CD4-positive, alpha-beta memory T cell (primary cell): ENCODE data around the gene PARP8. TPM values are rescaled to one million over a fixed set of nuclear protein-coding genes. Genes with fewer than 3 reads are reported as not detected.

ENCODE experiments used
- CTCF ChIA-PET: fragments of 350-600 bp; sonication (Branson Sonifier 250); formaldehyde crosslinking; loops from one replicate; lab custom pipeline; 2021; ENCODE audit warnings: inconsistent platforms; ENCODE audit not compliant: partially characterized antibody; lab: Charles Lee
- POLR2A ChIA-PET: fragments of 350-600 bp; sonication (Branson Sonifier 250); formaldehyde crosslinking; loops from one replicate; lab custom pipeline; 2021; ENCODE audit not compliant: partially characterized antibody; lab: Charles Lee
- DNase-seq, 5 donors: peaks; one replicate each; pipeline versions ENCODE4 v3.0.0 to v3.0.0-alpha.2; 2020 to 2022; ENCODE audit warnings: mixed read lengths in 1 of 5
- H3K27ac ChIP-seq: one replicate; pipeline ENCODE4 v1.7.0; 2013; ENCODE audit warnings: low read depth, low read length
- H3K27me3 ChIP-seq: 2 replicates; pipeline ENCODE4 v1.7.0; 2013; ENCODE audit warnings: mild to moderate bottlenecking, low read length, moderate library complexity; ENCODE audit not compliant: insufficient read depth
- H3K36me3 ChIP-seq: 2 replicates; pipeline ENCODE4 v1.7.0; 2013; ENCODE audit warnings: mild to moderate bottlenecking, low read length, moderate library complexity; ENCODE audit not compliant: insufficient read depth
- H3K4me1 ChIP-seq: 2 replicates; pipeline ENCODE4 v1.7.0; 2013; ENCODE audit warnings: mild to moderate bottlenecking, low read length, moderate library complexity; ENCODE audit not compliant: insufficient read depth
- H3K4me3 ChIP-seq, 2 donors: one replicate each; pipeline ENCODE4 v1.7.0; 2013; ENCODE audit warnings: low read length in 2 of 2, mild to moderate bottlenecking in 1 of 2
- H3K9me3 ChIP-seq, 2 donors: one replicate each; pipeline ENCODE4 v1.7.0; 2013; ENCODE audit warnings: low read length in 2 of 2, control low read depth in 1 of 2; ENCODE audit not compliant: control insufficient read depth in 1 of 2
- H3K27ac Mint-ChIP-seq, 7 donors: one replicate each; pipeline ENCODE4 v1.8.0; 2020 to 2021; ENCODE audit warnings: mixed read lengths in 7 of 7, mild to moderate bottlenecking in 6 of 7, inconsistent platforms in 3 of 7, moderate library complexity in 3 of 7
- H3K27me3 Mint-ChIP-seq, 2 donors: one replicate each; pipeline ENCODE4 v1.8.0; 2020 to 2021; ENCODE audit warnings: mixed read lengths in 2 of 2
- H3K36me3 Mint-ChIP-seq, 2 donors: one replicate each; pipeline ENCODE4 v1.8.0; 2020 to 2021; ENCODE audit warnings: mixed read lengths in 2 of 2, inconsistent platforms in 1 of 2, mild to moderate bottlenecking in 1 of 2
- H3K4me1 Mint-ChIP-seq, 4 donors: one replicate each; pipeline ENCODE4 v1.8.0; 2020 to 2021; ENCODE audit warnings: mixed read lengths in 4 of 4, mild to moderate bottlenecking in 1 of 4
- H3K4me3 Mint-ChIP-seq, 8 donors: one replicate each; pipeline ENCODE4 v1.8.0; 2020 to 2021; ENCODE audit warnings: mixed read lengths in 8 of 8, mild to moderate bottlenecking in 7 of 8, moderate library complexity in 6 of 8, inconsistent platforms in 3 of 8
- H3K9me3 Mint-ChIP-seq, 8 donors: one replicate each; pipeline ENCODE4 v1.8.0; 2020 to 2021; ENCODE audit warnings: mixed read lengths in 8 of 8, mild to moderate bottlenecking in 5 of 8, inconsistent platforms in 3 of 8, moderate library complexity in 1 of 8
- intact Hi-C: fragments of 100-400 bp; cut with micrococcal nuclease; formaldehyde crosslinking; loops from one replicate; pipeline ENCODE4 v1.15.1; 2023
- polyA plus RNA-seq, 2 donors: library from polyadenylated mRNA; unstranded; fragments of 300-500 nt; fragmentation: Illumina TruSeq; gene quantifications; one replicate each; pipeline ENCODE4 v1.2.3, GENCODE V29; 2021
- total RNA-seq, 2 experiments: library from RNA; stranded (reverse); gene quantifications; one replicate each; pipeline ENCODE4 v1.2.3, GENCODE V29; 2021

Gene PARP8
- total and polyA plus RNA-seq, 4 experiments from 2014 or later = 89.5 to 184 (median 136) TPM

- DNase-seq = no peak
- Histone ChIP-seq H3K9me3 (no peaks in the 10 kb centered on the region), H3K27me3 (no peaks in the 10 kb centered on the region), H3K27ac (no peak overlapping the region), H3K36me3 (no peaks in the 10 kb centered on the region), H3K4me1 (peaks cover 57% of the 10 kb centered on the region), H3K4me3 (no peak overlapping the region)
- CTCF ChIA-PET = no interaction called here
- peak overlapping the region in 2 of 7 donors; percentile 23 to 39 for H3K27ac Mint-ChIP-seq
- H3K4me1 Mint-ChIP-seq = peaks cover 49 to 79% (median 59%) of the 10 kb centered on the region in 4 donors
- H3K9me3 Mint-ChIP-seq = no peaks in the 10 kb centered on the region
- peaks cover 6 to 18% of the 10 kb centered on the region in 2 donors for H3K36me3 Mint-ChIP-seq
- H3K4me3 Mint-ChIP-seq = peak overlapping the region in 2 of 8 donors; percentile 26 to 63
- no peaks in the 10 kb centered on the region for H3K27me3 Mint-ChIP-seq
- POLR2A ChIA-PET = interaction anchor here (2.9 kb wide), 1 partner anchor 11 kb away, joined by 8 read pairs; no protein-coding TSS in a partner anchor
- intact Hi-C loops = loop anchor here (1.0 to 2.0 kb wide), 2 partner anchors 10 to 15 kb away; no protein-coding TSS in a partner anchor
These were observed 61.4 kb downstream of the PARP8 start for GRCh38 chr5:50727845-50728244.

- peak overlapping the region in 1 of 8 donors; percentile 24 for H3K4me3 Mint-ChIP-seq
- ChIA-PET CTCF (no interaction called here), POLR2A (interaction anchor here (0.9 to 2.9 kb wide), 2 partner anchors 9 to 17 kb away, joined by 4 to 8 read pairs; no protein-coding TSS in a partner anchor)
- H3K27ac Mint-ChIP-seq = peak overlapping the region in 4 of 7 donors; percentile 3 to 65 (median 38)
- H3K9me3 ChIP-seq = no peaks in the 10 kb centered on the region
- H3K4me1 ChIP-seq = peaks cover 60% of the 10 kb centered on the region
- no peaks in the 10 kb centered on the region for H3K27me3 ChIP-seq
- H3K4me3 ChIP-seq = no peak overlapping the region
- peaks cover 51 to 82% (median 67%) of the 10 kb centered on the region in 4 donors for H3K4me1 Mint-ChIP-seq
- intact Hi-C loops = no loop called here
- DNase-seq = no peak
- no peaks in the 10 kb centered on the region for H3K9me3 Mint-ChIP-seq
- no peaks in the 10 kb centered on the region for H3K36me3 ChIP-seq
- H3K27ac ChIP-seq = no peak overlapping the region
- H3K27me3 Mint-ChIP-seq = no peaks in the 10 kb centered on the region
- H3K36me3 Mint-ChIP-seq = peaks cover 6 to 16% of the 10 kb centered on the region in 2 donors
These were observed 63.9 kb downstream of the PARP8 start for GRCh38 chr5:50730336-50730735.

- H3K27ac ChIP-seq = no peak overlapping the region
- peaks cover 60% of the 10 kb centered on the region for H3K4me1 ChIP-seq
- Mint-ChIP-seq H3K9me3 (no peaks in the 10 kb centered on the region), H3K27me3 (no peaks in the 10 kb centered on the region), H3K4me3 (no peak overlapping the region), H3K27ac (no peak overlapping the region), H3K36me3 (peaks cover 6 to 17% of the 10 kb centered on the region in 2 donors), H3K4me1 (peaks cover 52 to 82% (median 66%) of the 10 kb centered on the region in 4 donors)
- intact Hi-C loops = no loop called here
- no peaks in the 10 kb centered on the region for H3K27me3 ChIP-seq
- CTCF ChIA-PET = no interaction called here
- no peaks in the 10 kb centered on the region for H3K9me3 ChIP-seq
- H3K4me3 ChIP-seq = no peak overlapping the region
- POLR2A ChIA-PET = no interaction called here
- DNase-seq = no peak
- H3K36me3 ChIP-seq = no peaks in the 10 kb centered on the region
These were observed 64.4 kb downstream of the PARP8 start for GRCh38 chr5:50730841-50731240.

- ChIA-PET CTCF (interaction anchor here (3.0 kb wide), 1 partner anchor 10 kb away, joined by 9 read pairs; no protein-coding TSS in a partner anchor), POLR2A (interaction anchor here (0.7 to 2.4 kb wide), 4 partner anchors 10 to 66 kb away, joined by 3 to 9 read pairs (median 3); no protein-coding TSS in a partner anchor)
- intact Hi-C loops = no loop called here
- H3K4me3 ChIP-seq = no peak overlapping the region
- H3K27ac ChIP-seq = no peak overlapping the region
- Mint-ChIP-seq H3K4me1 (peaks cover 42 to 78% (median 60%) of the 10 kb centered on the region in 4 donors), H3K36me3 (peaks cover 6 to 17% of the 10 kb centered on the region in 2 donors), H3K27me3 (no peaks in the 10 kb centered on the region), H3K4me3 (peak overlapping the region in 2 of 8 donors; percentile 12 to 17), H3K9me3 (no peaks in the 10 kb centered on the region), H3K27ac (peak overlapping the region in 4 of 7 donors; percentile 2 to 61 (median 28))
- H3K9me3 ChIP-seq = no peaks in the 10 kb centered on the region
- H3K4me1 ChIP-seq = peaks cover 58% of the 10 kb centered on the region
- DNase-seq = no peak
- H3K36me3 ChIP-seq = no peaks in the 10 kb centered on the region
- H3K27me3 ChIP-seq = no peaks in the 10 kb centered on the region
These were observed 67.3 kb downstream of the PARP8 start for GRCh38 chr5:50733741-50734140.

- H3K4me3 Mint-ChIP-seq = no peak overlapping the region
- Histone ChIP-seq H3K4me3 (no peak overlapping the region), H3K27ac (no peak overlapping the region), H3K27me3 (no peaks in the 10 kb centered on the region), H3K36me3 (no peaks in the 10 kb centered on the region), H3K4me1 (peaks cover 69% of the 10 kb centered on the region), H3K9me3 (no peaks in the 10 kb centered on the region)
- POLR2A ChIA-PET = interaction anchor here (1.0 to 2.6 kb wide), 5 partner anchors 10 to 299 kb away, joined by 4 to 11 read pairs (median 8); partner anchors contain the start of genes EMB and PARP8
- CTCF ChIA-PET = interaction anchor here (0.9 to 1.9 kb wide), 6 partner anchors 8 to 303 kb away, joined by 3 to 7 read pairs (median 4); no protein-coding TSS in a partner anchor
- peaks cover 0 to 3% (median 0%) of the 10 kb centered on the region in 8 donors for H3K9me3 Mint-ChIP-seq
- no peaks in the 10 kb centered on the region for H3K27me3 Mint-ChIP-seq
- H3K27ac Mint-ChIP-seq = peak overlapping the region in 5 of 7 donors; percentile 27 to 79 (median 62)
- H3K36me3 Mint-ChIP-seq = peaks cover 10 to 21% of the 10 kb centered on the region in 2 donors
- intact Hi-C loops = no loop called here
- no peak for DNase-seq
- H3K4me1 Mint-ChIP-seq = peaks cover 53 to 80% (median 67%) of the 10 kb centered on the region in 4 donors
These were observed 72.4 kb downstream of the PARP8 start for GRCh38 chr5:50738864-50739263.

- peak overlapping the region in 4 of 7 donors; percentile 2 to 73 (median 34) for H3K27ac Mint-ChIP-seq
- intact Hi-C loops = loop anchor here (10.0 kb wide), 1 partner anchor 46 kb away; no protein-coding TSS in a partner anchor
- DNase-seq = no peak
- peaks cover 0 to 3% (median 0%) of the 10 kb centered on the region in 8 donors for H3K9me3 Mint-ChIP-seq
- no peak overlapping the region for H3K4me3 Mint-ChIP-seq
- H3K36me3 Mint-ChIP-seq = peaks cover 10 to 22% of the 10 kb centered on the region in 2 donors
- CTCF ChIA-PET = interaction anchor here (0.6 to 4.0 kb wide), 3 partner anchors 11 to 296 kb away, joined by 3 to 16 read pairs (median 3); no protein-coding TSS in a partner anchor
- H3K27me3 Mint-ChIP-seq = no peaks in the 10 kb centered on the region
- H3K4me1 Mint-ChIP-seq = peaks cover 54 to 78% (median 65%) of the 10 kb centered on the region in 4 donors
- no peaks in the 10 kb centered on the region for H3K36me3 ChIP-seq
- POLR2A ChIA-PET = interaction anchor here (0.7 to 3.2 kb wide), 4 partner anchors 15 to 300 kb away, joined by 3 to 18 read pairs (median 4); partner anchors contain the start of gene EMB
- no peak overlapping the region for H3K27ac ChIP-seq
- no peaks in the 10 kb centered on the region for H3K27me3 ChIP-seq
- no peaks in the 10 kb centered on the region for H3K9me3 ChIP-seq
- H3K4me3 ChIP-seq = no peak overlapping the region
- H3K4me1 ChIP-seq = peaks cover 69% of the 10 kb centered on the region
These were observed 74.4 kb downstream of the PARP8 start for GRCh38 chr5:50740832-50741231.

GRCh38 chr5:50744776-50745175, 78.3 kb downstream of the PARP8 start:
- Mint-ChIP-seq H3K27ac (peak overlapping the region; percentile 80 to 97 (median 94)), H3K4me3 (peak overlapping the region; percentile 78 to 94 (median 89)), H3K9me3 (peaks cover 0 to 8% (median 2%) of the 10 kb centered on the region in 8 donors), H3K4me1 (peaks cover 64 to 85% (median 71%) of the 10 kb centered on the region in 4 donors), H3K27me3 (no peaks in the 10 kb centered on the region), H3K36me3 (peaks cover 11 to 33% of the 10 kb centered on the region in 2 donors)
- no peaks in the 10 kb centered on the region for H3K9me3 ChIP-seq
- POLR2A ChIA-PET = interaction anchor here (0.6 to 2.8 kb wide), 8 partner anchors 19 to 304 kb away, joined by 3 to 23 read pairs (median 6); partner anchors contain the start of genes EMB and PARP8
- H3K27me3 ChIP-seq = no peaks in the 10 kb centered on the region
- CTCF ChIA-PET = no interaction called here
- intact Hi-C loops = loop anchor here (1.0 to 10.0 kb wide), 2 partner anchors 50 to 76 kb away; no protein-coding TSS in a partner anchor
- peak; percentile 25 to 47 (median 32) for DNase-seq
- peaks cover 82% of the 10 kb centered on the region for H3K4me1 ChIP-seq
- peak overlapping the region; percentile 6 to 32 for H3K4me3 ChIP-seq
- peak overlapping the region; percentile 56 for H3K27ac ChIP-seq
- H3K36me3 ChIP-seq = no peaks in the 10 kb centered on the region
